Effector CD4-positive, alpha-beta T cell (primary cell): ENCODE data around the gene ULBP3.
"Not testable (repeated sequence)": the region's sequence is repeated elsewhere in the genome, so short reads cannot be mapped to it uniquely, and the experiment has no call there.

Experiments
- DNase-seq: peaks from one replicate; pipeline ENCODE4 v3.0.0-alpha.2; 2020

The ULBP3 gene

GRCh38 chr6:150038202-150039062 is 30.5 kb downstream of the ULBP3 start:
- DNase-seq, result no peak

- DNase-seq, result no peak
These were observed 31.3 kb downstream of the ULBP3 start for GRCh38 chr6:150037526-150038201.

GRCh38 chr6:150036081-150036480 is 32.8 kb downstream of the ULBP3 start:
- DNase-seq, result no peak

- DNase-seq, result no peak
These were observed 35.6 kb downstream of the ULBP3 start for GRCh38 chr6:150033207-150033771.

GRCh38 chr6:150032598-150032997 is 36.3 kb downstream of the ULBP3 start:
- no peak for DNase-seq

GRCh38 chr6:150030611-150031010 is 38.3 kb downstream of the ULBP3 start:
- no peak for DNase-seq

GRCh38 chr6:150029749-150030148 is 39.2 kb downstream of the ULBP3 start:
- no peak for DNase-seq

GRCh38 chr6:150029276-150029675 is 39.6 kb downstream of the ULBP3 start:
- no peak for DNase-seq

GRCh38 chr6:150028799-150029198 is 40.1 kb downstream of the ULBP3 start:
- DNase-seq, result no peak

- DNase-seq, result no peak
These were observed 40.9 kb downstream of the ULBP3 start for GRCh38 chr6:150027806-150028565.

- DNase-seq, result no peak
These were observed 41.7 kb downstream of the ULBP3 start for GRCh38 chr6:150026976-150027805.

GRCh38 chr6:150025201-150025917 is 43.6 kb downstream of the ULBP3 start, which contains the start of gene RAET1L:
TSS of gene RAET1L (minus strand) at chr6:150025532. CDS start at chr6:150025471, 61 bp downstream.
- DNase-seq, result no peak

GRCh38 chr6:150024646-150025155 is 44.2 kb downstream of the ULBP3 start:
- no peak for DNase-seq

- DNase-seq, result not testable (repeated sequence)
These were observed 44.9 kb downstream of the ULBP3 start for GRCh38 chr6:150024021-150024420.

- DNase-seq, result not testable (repeated sequence)
These were observed 47.1 kb downstream of the ULBP3 start for GRCh38 chr6:150021870-150022269.

GRCh38 chr6:150018846-150019580 is 49.9 kb downstream of the ULBP3 start:
- no peak for DNase-seq

GRCh38 chr6:150017186-150017521 is 51.8 kb downstream of the ULBP3 start:
- not testable (repeated sequence) for DNase-seq

GRCh38 chr6:150016324-150017185 is 52.4 kb downstream of the ULBP3 start:
- DNase-seq, result peak; percentile 62

GRCh38 chr6:150015281-150016001 is 53.5 kb downstream of the ULBP3 start:
- not testable (repeated sequence) for DNase-seq
